NCI-H1694 treated with DMSO at 0.1 percent for 48 hours (cell line): ENCODE data around the gene DNHD1.

Source experiments
- DNase-seq: peaks from one replicate; lab custom pipeline; 2025; lab: John Stamatoyannopoulos, UW

Gene DNHD1

GRCh38 chr11:6612213-6613041, 115.3 kb downstream of the DNHD1 start, which contains the start of gene TAF10:
TAF10 (minus strand) TSS chr11:6612216; CDS start chr11:6612189, 27 bp downstream.
- peak; percentile 71 for DNase-seq

GRCh38 chr11:6613496-6613895, 116.4 kb downstream of the DNHD1 start:
- DNase-seq, result no peak

GRCh38 chr11:6614446-6614845, 117.4 kb downstream of the DNHD1 start:
- no peak for DNase-seq

- no peak for DNase-seq
Observed at GRCh38 chr11:6615046-6615445, 118.0 kb downstream of the DNHD1 start.

- no peak for DNase-seq
Observed at GRCh38 chr11:6615882-6616585, 119.0 kb downstream of the DNHD1 start.

GRCh38 chr11:6616596-6617250, 119.6 kb downstream of the DNHD1 start:
- DNase-seq, result no peak

- DNase-seq, result no peak
Observed at GRCh38 chr11:6617315-6617781, 120.3 kb downstream of the DNHD1 start.

GRCh38 chr11:6618117-6619003, 121.3 kb downstream of the DNHD1 start:
- no peak for DNase-seq

- peak; percentile 85 for DNase-seq
Observed at GRCh38 chr11:6619004-6619745, 122.1 kb downstream of the DNHD1 start, which contains the start of gene TPP1. TPP1 (minus strand) TSS chr11:6619422; CDS start chr11:6619400, 22 bp downstream.

GRCh38 chr11:6620636-6621035, 123.6 kb downstream of the DNHD1 start:
- no peak for DNase-seq
